PFSK-1 (cell line): ENCODE measurements around the gene KLHL2.

Experiments used
- FOXP2 ChIP-seq: optimal IDR thresholded peaks from 2 replicates; pipeline ENCODE3; 2011; ENCODE audit warnings: borderline replicate concordance, control low read depth, inconsistent platforms; ENCODE audit not compliant: insufficient read depth; ENCODE audit errors: extremely low read length, extremely low read depth
- POLR2AphosphoS5 ChIP-seq: IDR thresholded peaks from 2 replicates; pipeline ENCODE4 v1.6.1; 2012; ENCODE audit warnings: low read depth, mild to moderate bottlenecking, control low read depth, low read length, moderate library complexity
- REST ChIP-seq, 2 experiments: IDR thresholded peaks; 2 replicates each; pipeline versions ENCODE4 v1.6.1 to v1.8.0; 2011 to 2012; ENCODE audit warnings: low read depth in 2 of 2, low read length in 2 of 2, control low read depth in 1 of 2, inconsistent platforms in 1 of 2, mild to moderate bottlenecking in 1 of 2, moderate library complexity in 1 of 2; ENCODE audit not compliant: insufficient read depth in 1 of 2
- SIN3A ChIP-seq: IDR thresholded peaks from 2 replicates; pipeline ENCODE4 v1.6.1; 2012; ENCODE audit warnings: mild to moderate bottlenecking, low read length, moderate library complexity, borderline replicate concordance; ENCODE audit not compliant: insufficient read depth
- TAF1 ChIP-seq: IDR thresholded peaks from 2 replicates; pipeline ENCODE4 v1.6.1; 2012; ENCODE audit warnings: low read length, control low read depth, borderline replicate concordance; ENCODE audit not compliant: insufficient read depth

GRCh38 chr4:165302658-165303057 lies 95.3 kb downstream of the KLHL2 start:
- TF ChIP-seq POLR2AphosphoS5, result no peak
- TF ChIP-seq TAF1, result no peak
- no peak for TF ChIP-seq REST (IDR thresholded peaks at IDR 0.05; ENCODE audit: insufficient read depth in 1 of 2, low read depth in 2 of 2, low read length in 2 of 2)
- no peak for TF ChIP-seq SIN3A
- no peak for TF ChIP-seq FOXP2
